Activated CD4-positive, alpha-beta T cell treated with anti-CD3 and anti-CD28 coated beads, Interleukin-2, amount 10 ng/mL, durations not matched to agents 7 days and 5 days (primary cell): ENCODE results near the gene DIAPH1. TPM values are rescaled to one million over a fixed set of nuclear protein-coding genes. Genes with fewer than 3 reads are reported as not detected.
A peak's percentile ranks its signal among the peaks of the same experiment; 100 is the strongest.

Source experiments
- CTCF ChIA-PET: fragments of 350-600 bp; sonication (Branson Sonifier 250); formaldehyde crosslinking; loops from one replicate; lab custom pipeline; 2021; ENCODE audit warnings: antibody characterized with exemption; lab: Charles Lee
- POLR2A ChIA-PET: fragments of 350-600 bp; sonication (Branson Sonifier 250); formaldehyde crosslinking; loops from one replicate; lab custom pipeline; 2021; ENCODE audit warnings: antibody characterized with exemption; lab: Charles Lee
- DNase-seq: peaks from one replicate; pipeline ENCODE4 v3.0.0-alpha.2; 2020
- H3K27ac Mint-ChIP-seq: one replicate; pipeline ENCODE4 v1.8.0; 2021; ENCODE audit warnings: mild to moderate bottlenecking, moderate library complexity, mixed read lengths
- H3K27me3 Mint-ChIP-seq: one replicate; pipeline ENCODE4 v1.8.0; 2021; ENCODE audit warnings: mixed read lengths
- H3K36me3 Mint-ChIP-seq: one replicate; pipeline ENCODE4 v1.8.0; 2021; ENCODE audit warnings: low read depth, mixed read lengths
- H3K4me1 Mint-ChIP-seq: one replicate; pipeline ENCODE4 v1.8.0; 2021; ENCODE audit warnings: mixed read lengths
- H3K4me3 Mint-ChIP-seq: one replicate; pipeline ENCODE4 v1.8.0; 2021; ENCODE audit warnings: mild to moderate bottlenecking, moderate library complexity, mixed read lengths
- H3K9me3 Mint-ChIP-seq: one replicate; pipeline ENCODE4 v1.8.0; 2021; ENCODE audit warnings: mixed read lengths
- total RNA-seq, 2 experiments: library from RNA; stranded (reverse); gene quantifications; one replicate each; pipeline ENCODE4 v1.2.3, GENCODE V29; 2021

The DIAPH1 gene
- total RNA-seq, 2 experiments from 2014 or later: 297 to 302 TPM

- H3K4me3 Mint-ChIP-seq: peak overlapping the region; percentile 92
- POLR2A ChIA-PET: interaction anchor here (0.6 kb wide), 1 partner anchor 1115 kb away, joined by 3 read pairs; no protein-coding TSS in a partner anchor
Observed at GRCh38 chr5:141637767-141638419, 19.1 kb upstream of the DIAPH1 start.

DNA sequence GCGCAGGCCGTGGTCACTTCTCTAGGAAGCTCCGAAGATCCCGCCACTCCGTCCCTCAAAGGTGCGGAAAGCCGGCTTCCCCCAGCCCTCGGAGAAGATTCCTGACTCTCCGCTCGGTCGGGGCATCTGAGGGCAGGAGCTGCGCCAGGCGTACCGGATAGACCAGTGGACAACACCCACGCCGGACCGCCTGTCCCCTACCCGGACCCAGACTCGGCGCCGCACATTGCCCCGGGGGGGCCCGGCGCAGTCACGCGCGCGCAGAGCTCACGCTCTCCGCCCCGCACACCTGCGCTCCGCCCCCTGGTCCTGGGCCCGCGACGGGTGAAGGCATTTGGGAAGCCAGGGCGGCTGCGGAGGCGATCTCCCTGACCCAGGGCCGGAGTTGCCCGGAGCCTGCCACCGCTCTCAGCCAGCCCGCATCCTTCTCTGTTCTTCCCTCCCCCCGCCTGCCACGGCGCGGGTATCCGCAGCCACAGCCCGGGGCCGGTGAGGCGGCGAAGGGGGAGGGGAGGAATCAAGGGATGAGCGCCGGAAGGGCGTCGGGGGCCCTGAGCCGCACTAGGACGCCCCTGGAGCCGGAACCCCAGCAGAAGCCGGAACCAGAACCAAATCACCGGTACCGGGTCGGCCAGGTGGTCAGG is 18.4 kb upstream of the DIAPH1 start:
- Mint-ChIP-seq H3K4me3 (peak overlapping the region; percentile 92), H3K36me3 (peaks cover 26% of the 10 kb centered on the region), H3K27ac (peak overlapping the region; percentile 90), H3K27me3 (no peaks in the 10 kb centered on the region), H3K9me3 (no peaks in the 10 kb centered on the region), H3K4me1 (peaks cover 57% of the 10 kb centered on the region)
- ChIA-PET CTCF (interaction anchor here (0.6 to 17.2 kb wide), 17 partner anchors 8 to 1366 kb away, joined by 3 to 318 read pairs (median 5); partner anchors contain the start of genes DIAPH1 and FCHSD1), POLR2A (interaction anchor here (0.6 to 1.0 kb wide), 2 partner anchors 14 to 1115 kb away, joined by 3 to 4 read pairs; partner anchors contain the start of gene FCHSD1)
- DNase-seq: peak; percentile 60

More at GRCh38 chr5:141637767-141638419, 19.1 kb upstream of the DIAPH1 start:
- DNase-seq: peak; percentile 61
- Mint-ChIP-seq H3K36me3 (peaks cover 20% of the 10 kb centered on the region), H3K27me3 (no peaks in the 10 kb centered on the region), H3K4me1 (peaks cover 54% of the 10 kb centered on the region), H3K27ac (peak overlapping the region; percentile 90), H3K9me3 (no peaks in the 10 kb centered on the region)
- CTCF ChIA-PET: interaction anchor here (0.6 to 17.2 kb wide), 14 partner anchors 9 to 1366 kb away, joined by 3 to 318 read pairs (median 6); partner anchors contain the start of genes DIAPH1 and FCHSD1

- peaks cover 22% of the 10 kb centered on the region for H3K36me3 Mint-ChIP-seq
- POLR2A ChIA-PET: interaction anchor here (1.0 to 1.4 kb wide), 2 partner anchors 14 to 18 kb away, joined by 4 read pairs; partner anchors contain the start of genes DIAPH1 and FCHSD1
- peaks cover 51% of the 10 kb centered on the region for H3K4me1 Mint-ChIP-seq
- CTCF ChIA-PET: interaction anchor here (0.6 to 17.2 kb wide), 13 partner anchors 9 to 1027 kb away, joined by 3 to 318 read pairs (median 6); partner anchors contain the start of genes DIAPH1 and FCHSD1
- peak within 1 kb of the TSS; percentile 90 for H3K27ac Mint-ChIP-seq
- peak; percentile 92 for DNase-seq
- no peaks in the 10 kb centered on the region for H3K27me3 Mint-ChIP-seq
- H3K4me3 Mint-ChIP-seq: peak within 1 kb of the TSS; percentile 92
- H3K9me3 Mint-ChIP-seq: no peaks in the 10 kb centered on the region
Observed at GRCh38 chr5:141636413-141637122, 17.8 kb upstream of the DIAPH1 start, which contains the start of the genes HDAC3 and RELL2. Gene HDAC3 (minus strand): TSS chr5:141636849. CDS start chr5:141636790, 59 bp downstream. Gene RELL2 (plus strand): TSS chr5:141636997. CDS start chr5:141638226, 1,229 bp downstream.

DNA sequence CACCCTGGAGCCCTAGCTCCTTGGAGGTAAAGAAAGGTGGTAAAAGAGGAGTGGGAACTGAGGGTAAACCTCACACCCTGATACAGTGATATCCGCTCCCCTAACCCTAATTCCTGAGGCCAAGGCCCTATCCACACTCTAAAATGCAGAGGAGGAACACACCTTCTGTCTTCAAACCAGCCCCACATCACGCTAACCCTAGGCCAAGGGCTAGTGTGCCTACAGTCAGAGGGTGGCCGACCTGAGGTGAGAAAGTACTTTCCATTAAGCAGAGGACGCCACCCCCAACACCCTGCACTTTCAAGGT is 17.3 kb upstream of the DIAPH1 start:
- H3K9me3 Mint-ChIP-seq: no peaks in the 10 kb centered on the region
- POLR2A ChIA-PET: interaction anchor here (1.4 kb wide), 1 partner anchor 17 kb away, joined by 4 read pairs; the partner anchor contains the start of gene DIAPH1
- peaks cover 47% of the 10 kb centered on the region for H3K4me1 Mint-ChIP-seq
- peaks cover 19% of the 10 kb centered on the region for H3K36me3 Mint-ChIP-seq
- peak overlapping the region; percentile 89 for H3K27ac Mint-ChIP-seq
- peak overlapping the region; percentile 92 for H3K4me3 Mint-ChIP-seq
- DNase-seq: no peak
- CTCF ChIA-PET: interaction anchor here (0.6 to 17.2 kb wide), 8 partner anchors 9 to 1026 kb away, joined by 3 to 318 read pairs (median 8); partner anchors contain the start of gene DIAPH1
- H3K27me3 Mint-ChIP-seq: no peaks in the 10 kb centered on the region

GRCh38 chr5:141635646-141636045 is 16.8 kb upstream of the DIAPH1 start:
- ChIA-PET CTCF (interaction anchor here (0.6 to 17.2 kb wide), 5 partner anchors 16 to 1026 kb away, joined by 3 to 318 read pairs (median 24); partner anchors contain the start of gene DIAPH1), POLR2A (interaction anchor here (1.4 kb wide), 1 partner anchor 17 kb away, joined by 4 read pairs; the partner anchor contains the start of gene DIAPH1)
- H3K27ac Mint-ChIP-seq: peak overlapping the region; percentile 89
- H3K9me3 Mint-ChIP-seq: no peaks in the 10 kb centered on the region
- no peak for DNase-seq
- H3K4me1 Mint-ChIP-seq: peaks cover 43% of the 10 kb centered on the region
- peaks cover 16% of the 10 kb centered on the region for H3K36me3 Mint-ChIP-seq
- peak overlapping the region; percentile 92 for H3K4me3 Mint-ChIP-seq
- H3K27me3 Mint-ChIP-seq: no peaks in the 10 kb centered on the region

GRCh38 chr5:141634720-141635119 is 15.9 kb upstream of the DIAPH1 start:
- peak overlapping the region; percentile 92 for H3K4me3 Mint-ChIP-seq
- no peaks in the 10 kb centered on the region for H3K27me3 Mint-ChIP-seq

DNA sequence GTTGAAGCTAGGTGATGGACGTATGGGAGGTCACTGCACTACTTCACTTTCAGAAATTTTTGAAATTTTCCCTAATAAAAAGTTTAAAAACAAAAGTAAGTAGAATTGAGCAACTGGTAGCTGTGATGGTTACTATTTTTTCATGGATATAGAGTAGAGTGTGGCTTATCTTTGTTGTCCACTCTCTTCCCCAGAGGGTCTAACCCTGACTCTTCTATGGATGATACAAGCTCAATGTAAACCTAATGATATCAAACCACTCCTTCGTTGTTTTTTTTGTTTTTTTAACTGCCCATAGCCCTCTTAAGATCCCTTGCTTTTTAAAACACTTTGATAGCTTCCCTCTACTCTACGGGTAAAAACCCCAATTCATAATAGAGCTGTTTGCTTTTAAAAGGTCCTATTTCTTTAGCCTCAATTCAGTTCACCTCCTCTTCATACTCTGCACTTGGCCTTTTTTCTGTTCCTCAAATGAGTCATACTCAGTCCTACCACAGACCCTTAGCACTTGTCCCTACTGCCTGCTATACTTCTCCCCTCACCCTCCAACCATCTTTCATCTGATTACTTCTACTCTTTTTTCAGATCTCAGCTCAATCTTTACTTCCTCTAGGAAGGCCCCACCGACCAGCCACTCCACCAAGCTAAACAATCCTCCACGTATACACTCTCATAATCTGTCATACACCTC is 15.2 kb upstream of the DIAPH1 start:
- POLR2A ChIA-PET: no interaction called here
- Mint-ChIP-seq H3K4me3 (no peak overlapping the region), H3K27ac (peak overlapping the region; percentile 3), H3K9me3 (no peaks in the 10 kb centered on the region), H3K4me1 (peaks cover 42% of the 10 kb centered on the region), H3K36me3 (peaks cover 28% of the 10 kb centered on the region), H3K27me3 (no peaks in the 10 kb centered on the region)
- CTCF ChIA-PET: interaction anchor here (1.0 to 17.2 kb wide), 2 partner anchors 15 to 42 kb away, joined by 3 to 318 read pairs; partner anchors contain the start of gene DIAPH1
- DNase-seq: no peak

More at GRCh38 chr5:141634720-141635119, 15.9 kb upstream of the DIAPH1 start:
- Mint-ChIP-seq H3K9me3 (no peaks in the 10 kb centered on the region), H3K36me3 (peaks cover 21% of the 10 kb centered on the region), H3K4me1 (peaks cover 45% of the 10 kb centered on the region), H3K27ac (no peak overlapping the region)
- POLR2A ChIA-PET: interaction anchor here (0.6 to 1.4 kb wide), 2 partner anchors 11 to 16 kb away, joined by 3 to 4 read pairs; partner anchors contain the start of gene DIAPH1
- CTCF ChIA-PET: interaction anchor here (0.9 to 17.2 kb wide), 3 partner anchors 15 to 71 kb away, joined by 3 to 318 read pairs (median 24); partner anchors contain the start of gene DIAPH1
- DNase-seq: no peak

GRCh38 chr5:141632650-141633049 is 13.8 kb upstream of the DIAPH1 start:
- Mint-ChIP-seq H3K4me3 (no peak overlapping the region), H3K27ac (no peak overlapping the region), H3K27me3 (no peaks in the 10 kb centered on the region), H3K36me3 (peaks cover 31% of the 10 kb centered on the region), H3K4me1 (peaks cover 32% of the 10 kb centered on the region), H3K9me3 (no peaks in the 10 kb centered on the region)
- POLR2A ChIA-PET: no interaction called here
- CTCF ChIA-PET: interaction anchor here (4.7 to 17.2 kb wide), 2 partner anchors 13 to 41 kb away, joined by 40 to 318 read pairs; partner anchors contain the start of gene DIAPH1
- DNase-seq: no peak

- POLR2A ChIA-PET: interaction anchor here (0.6 kb wide), 1 partner anchor 46 kb away, joined by 4 read pairs; no protein-coding TSS in a partner anchor
- Mint-ChIP-seq H3K36me3 (peaks cover 42% of the 10 kb centered on the region), H3K9me3 (no peaks in the 10 kb centered on the region), H3K4me3 (no peak overlapping the region), H3K27ac (no peak overlapping the region), H3K4me1 (peaks cover 25% of the 10 kb centered on the region), H3K27me3 (no peaks in the 10 kb centered on the region)
- DNase-seq: no peak
- CTCF ChIA-PET: interaction anchor here (0.7 to 17.2 kb wide), 6 partner anchors 11 to 67 kb away, joined by 3 to 318 read pairs (median 5); partner anchors contain the start of gene DIAPH1
Observed at GRCh38 chr5:141630570-141631140, 11.9 kb upstream of the DIAPH1 start.

DNA sequence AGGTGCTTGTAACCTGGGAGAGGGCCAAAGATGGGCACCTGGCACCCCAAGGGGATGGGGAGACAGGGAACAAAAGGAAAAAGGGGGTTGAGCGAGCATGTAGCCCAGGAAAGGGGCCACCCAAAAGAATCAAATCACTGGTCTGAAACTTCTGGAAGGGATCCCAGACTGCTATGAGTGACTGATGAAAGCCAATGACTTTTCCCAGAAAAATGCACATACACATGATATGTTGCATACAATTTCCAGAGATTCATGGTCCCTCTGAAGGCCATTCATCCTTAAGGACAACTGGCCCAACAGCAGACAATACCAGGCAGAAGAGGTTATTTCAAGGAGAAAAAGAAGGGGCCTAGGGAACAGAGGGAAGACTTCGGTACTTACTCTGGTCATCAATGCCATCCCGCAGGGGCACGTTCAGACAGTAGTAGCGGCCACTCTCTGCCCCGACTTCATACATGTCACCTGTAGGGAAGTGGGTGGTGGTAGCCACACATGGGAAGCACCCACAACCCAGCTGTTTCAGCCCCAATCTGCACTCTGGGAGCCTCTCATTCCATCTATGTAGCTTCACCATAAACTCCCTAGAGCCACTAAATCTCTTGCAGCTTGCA is 9.5 kb upstream of the DIAPH1 start:
- Mint-ChIP-seq H3K27ac (no peak overlapping the region), H3K36me3 (peaks cover 48% of the 10 kb centered on the region), H3K27me3 (no peaks in the 10 kb centered on the region), H3K4me1 (peaks cover 16% of the 10 kb centered on the region), H3K4me3 (no peak overlapping the region), H3K9me3 (no peaks in the 10 kb centered on the region)
- POLR2A ChIA-PET: no interaction called here
- CTCF ChIA-PET: interaction anchor here (1.7 to 17.2 kb wide), 4 partner anchors 9 to 36 kb away, joined by 5 to 318 read pairs (median 23); partner anchors contain the start of genes DIAPH1, HDAC3 and RELL2
- DNase-seq: no peak
